Measurements from ENCODE around the gene CR1.

DNA sequence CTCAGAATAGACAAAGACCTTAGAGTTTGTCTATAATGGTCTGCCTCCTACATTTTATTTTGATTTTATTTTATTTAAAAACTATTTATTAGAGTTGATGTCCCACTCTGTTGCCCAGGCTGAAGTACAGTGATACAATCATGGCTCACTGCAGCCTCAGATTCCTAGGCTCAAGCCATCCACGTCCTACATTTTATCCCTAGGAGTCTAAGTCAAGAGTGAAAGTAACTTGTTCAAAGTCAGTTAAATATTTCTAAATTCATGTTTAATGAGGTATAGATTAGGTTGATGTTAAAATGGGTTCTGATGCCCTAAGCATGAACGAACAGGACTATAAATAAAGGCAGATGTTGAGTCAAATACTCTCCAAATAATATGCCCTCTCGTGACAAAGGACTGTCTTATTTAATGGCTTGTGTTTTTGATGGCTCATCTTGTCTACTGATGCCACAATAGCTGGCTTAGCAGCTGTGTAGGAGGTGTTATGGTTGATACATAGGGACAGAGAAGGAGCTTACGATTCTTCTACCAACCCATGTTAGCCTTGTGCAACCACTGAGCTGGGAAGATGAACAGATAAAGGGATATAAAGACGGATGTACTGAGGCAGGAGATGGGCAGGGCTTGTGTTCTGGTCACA lies 83.0 kb downstream of the CR1 start:
- TF ChIP-seq, protein P1, sequence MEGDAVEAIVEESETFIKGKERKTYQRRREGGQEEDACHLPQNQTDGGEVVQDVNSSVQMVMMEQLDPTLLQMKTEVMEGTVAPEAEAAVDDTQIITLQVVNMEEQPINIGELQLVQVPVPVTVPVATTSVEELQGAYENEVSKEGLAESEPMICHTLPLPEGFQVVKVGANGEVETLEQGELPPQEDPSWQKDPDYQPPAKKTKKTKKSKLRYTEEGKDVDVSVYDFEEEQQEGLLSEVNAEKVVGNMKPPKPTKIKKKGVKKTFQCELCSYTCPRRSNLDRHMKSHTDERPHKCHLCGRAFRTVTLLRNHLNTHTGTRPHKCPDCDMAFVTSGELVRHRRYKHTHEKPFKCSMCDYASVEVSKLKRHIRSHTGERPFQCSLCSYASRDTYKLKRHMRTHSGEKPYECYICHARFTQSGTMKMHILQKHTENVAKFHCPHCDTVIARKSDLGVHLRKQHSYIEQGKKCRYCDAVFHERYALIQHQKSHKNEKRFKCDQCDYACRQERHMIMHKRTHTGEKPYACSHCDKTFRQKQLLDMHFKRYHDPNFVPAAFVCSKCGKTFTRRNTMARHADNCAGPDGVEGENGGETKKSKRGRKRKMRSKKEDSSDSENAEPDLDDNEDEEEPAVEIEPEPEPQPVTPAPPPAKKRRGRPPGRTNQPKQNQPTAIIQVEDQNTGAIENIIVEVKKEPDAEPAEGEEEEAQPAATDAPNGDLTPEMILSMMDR (IDR thresholded peaks at IDR 0.05): no peak
- TF ChIP-seq, protein P2, sequence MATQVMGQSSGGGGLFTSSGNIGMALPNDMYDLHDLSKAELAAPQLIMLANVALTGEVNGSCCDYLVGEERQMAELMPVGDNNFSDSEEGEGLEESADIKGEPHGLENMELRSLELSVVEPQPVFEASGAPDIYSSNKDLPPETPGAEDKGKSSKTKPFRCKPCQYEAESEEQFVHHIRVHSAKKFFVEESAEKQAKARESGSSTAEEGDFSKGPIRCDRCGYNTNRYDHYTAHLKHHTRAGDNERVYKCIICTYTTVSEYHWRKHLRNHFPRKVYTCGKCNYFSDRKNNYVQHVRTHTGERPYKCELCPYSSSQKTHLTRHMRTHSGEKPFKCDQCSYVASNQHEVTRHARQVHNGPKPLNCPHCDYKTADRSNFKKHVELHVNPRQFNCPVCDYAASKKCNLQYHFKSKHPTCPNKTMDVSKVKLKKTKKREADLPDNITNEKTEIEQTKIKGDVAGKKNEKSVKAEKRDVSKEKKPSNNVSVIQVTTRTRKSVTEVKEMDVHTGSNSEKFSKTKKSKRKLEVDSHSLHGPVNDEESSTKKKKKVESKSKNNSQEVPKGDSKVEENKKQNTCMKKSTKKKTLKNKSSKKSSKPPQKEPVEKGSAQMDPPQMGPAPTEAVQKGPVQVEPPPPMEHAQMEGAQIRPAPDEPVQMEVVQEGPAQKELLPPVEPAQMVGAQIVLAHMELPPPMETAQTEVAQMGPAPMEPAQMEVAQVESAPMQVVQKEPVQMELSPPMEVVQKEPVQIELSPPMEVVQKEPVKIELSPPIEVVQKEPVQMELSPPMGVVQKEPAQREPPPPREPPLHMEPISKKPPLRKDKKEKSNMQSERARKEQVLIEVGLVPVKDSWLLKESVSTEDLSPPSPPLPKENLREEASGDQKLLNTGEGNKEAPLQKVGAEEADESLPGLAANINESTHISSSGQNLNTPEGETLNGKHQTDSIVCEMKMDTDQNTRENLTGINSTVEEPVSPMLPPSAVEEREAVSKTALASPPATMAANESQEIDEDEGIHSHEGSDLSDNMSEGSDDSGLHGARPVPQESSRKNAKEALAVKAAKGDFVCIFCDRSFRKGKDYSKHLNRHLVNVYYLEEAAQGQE (IDR thresholded peaks at IDR 0.05; ENCODE audit: insufficient read depth in 1 of 2, low read depth in 2 of 2, low read length in 1 of 2): no peak
- no peak for TF ChIP-seq POLR2AphosphoS5 (IDR thresholded peaks at IDR 0.05; ENCODE audit: low read depth, low read length)
- TF ChIP-seq SIN3A (IDR thresholded peaks at IDR 0.05; ENCODE audit: borderline replicate concordance, insufficient read depth, low read depth, low read length): no peak
- no peak for TF ChIP-seq TCF7L2 (IDR thresholded peaks at IDR 0.05; ENCODE audit: low read depth, low read length)
